AG09319 (cell line): ENCODE measurements around the gene ERVH48-1.
A peak's percentile ranks its signal among the peaks of the same experiment; 100 is the strongest.
"Not testable (repeated sequence)": the region's sequence is repeated elsewhere in the genome, so short reads cannot be mapped to it uniquely, and the experiment has no call there.

Experiments used
- DNase-seq: peaks from one replicate; pipeline ENCODE4 v3.0.0-alpha.2; 2010; ENCODE audit warnings: low read depth; ENCODE audit errors: extremely low read depth
- TF ChIP-seq, protein P1 (sequence below): IDR thresholded peaks from 2 replicates; pipeline ENCODE4 v1.5.1; 2011; ENCODE audit warnings: low read depth, mild to moderate bottlenecking, inconsistent platforms, low read length, moderate library complexity

ERVH48-1 gene

GRCh38 chr21:42892931-42893755, 32.3 kb downstream of the ERVH48-1 start, which contains the start of gene NDUFV3:
TSS of gene NDUFV3 (plus strand) at chr21:42893309. CDS start at chr21:42893334, 25 bp downstream.
- peak; percentile 93 for DNase-seq
- TF ChIP-seq, protein P1, sequence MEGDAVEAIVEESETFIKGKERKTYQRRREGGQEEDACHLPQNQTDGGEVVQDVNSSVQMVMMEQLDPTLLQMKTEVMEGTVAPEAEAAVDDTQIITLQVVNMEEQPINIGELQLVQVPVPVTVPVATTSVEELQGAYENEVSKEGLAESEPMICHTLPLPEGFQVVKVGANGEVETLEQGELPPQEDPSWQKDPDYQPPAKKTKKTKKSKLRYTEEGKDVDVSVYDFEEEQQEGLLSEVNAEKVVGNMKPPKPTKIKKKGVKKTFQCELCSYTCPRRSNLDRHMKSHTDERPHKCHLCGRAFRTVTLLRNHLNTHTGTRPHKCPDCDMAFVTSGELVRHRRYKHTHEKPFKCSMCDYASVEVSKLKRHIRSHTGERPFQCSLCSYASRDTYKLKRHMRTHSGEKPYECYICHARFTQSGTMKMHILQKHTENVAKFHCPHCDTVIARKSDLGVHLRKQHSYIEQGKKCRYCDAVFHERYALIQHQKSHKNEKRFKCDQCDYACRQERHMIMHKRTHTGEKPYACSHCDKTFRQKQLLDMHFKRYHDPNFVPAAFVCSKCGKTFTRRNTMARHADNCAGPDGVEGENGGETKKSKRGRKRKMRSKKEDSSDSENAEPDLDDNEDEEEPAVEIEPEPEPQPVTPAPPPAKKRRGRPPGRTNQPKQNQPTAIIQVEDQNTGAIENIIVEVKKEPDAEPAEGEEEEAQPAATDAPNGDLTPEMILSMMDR: no peak

- DNase-seq: no peak
- TF ChIP-seq, protein P1: no peak
These were observed 32.9 kb downstream of the ERVH48-1 start for GRCh38 chr21:42892582-42892930.

- TF ChIP-seq, protein P1: no peak
- DNase-seq: no peak
These were observed 38.1 kb downstream of the ERVH48-1 start for GRCh38 chr21:42887326-42887725.

DNA sequence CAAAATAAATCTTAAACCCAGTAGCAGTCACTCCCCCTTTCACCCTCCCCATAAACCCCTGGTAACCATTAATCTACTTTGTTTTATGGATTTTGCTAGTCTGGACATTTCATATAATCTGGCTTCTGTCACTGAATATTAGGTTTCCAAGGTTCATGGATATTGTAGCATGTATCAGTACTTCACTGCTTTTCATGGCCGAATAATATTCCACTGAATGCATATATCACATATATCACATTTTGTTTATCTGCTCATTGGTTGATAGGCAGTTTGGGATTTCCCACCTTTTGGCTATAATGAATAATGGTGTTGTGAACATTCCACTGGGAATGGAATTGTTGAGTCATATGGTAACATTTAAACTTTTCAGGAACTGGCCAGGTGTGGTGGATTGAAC, 41.5 kb downstream of the ERVH48-1 start:
- TF ChIP-seq, protein P1: no peak
- no peak for DNase-seq

DNA sequence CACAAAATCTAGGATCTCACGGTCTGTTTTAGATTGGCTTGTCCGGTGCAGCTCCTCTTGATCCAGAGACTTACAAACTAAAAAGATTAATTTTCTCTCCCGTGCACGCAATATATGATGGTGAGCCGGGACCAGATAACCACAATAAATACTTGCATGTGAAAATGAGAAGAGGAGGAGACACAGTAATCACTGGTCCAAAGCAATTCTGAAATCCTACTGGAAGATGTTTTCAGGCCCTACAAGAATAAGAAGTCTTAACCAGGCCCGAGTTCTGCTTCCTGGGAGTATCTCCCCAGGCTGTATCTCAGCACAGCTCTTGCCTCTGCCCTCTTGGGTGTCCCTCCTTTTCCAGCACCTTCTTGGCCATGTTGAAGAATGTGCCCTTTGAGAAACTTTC, 45.1 kb downstream of the ERVH48-1 start:
- DNase-seq: no peak
- TF ChIP-seq, protein P1: no peak

- peak; percentile 90 for DNase-seq
- TF ChIP-seq, protein P1: no peak
These were observed 46.2 kb downstream of the ERVH48-1 start, which contains the start of gene WDR4 for GRCh38 chr21:42878993-42879787. TSS of gene WDR4 (minus strand) at chr21:42879539. CDS start at chr21:42879495, 44 bp downstream.

GRCh38 chr21:42878678-42878992, 46.8 kb downstream of the ERVH48-1 start:
- TF ChIP-seq, protein P1: no peak
- no peak for DNase-seq

GRCh38 chr21:42875811-42876210, 49.6 kb downstream of the ERVH48-1 start:
- not testable (repeated sequence) for DNase-seq
